WTC11 (cell line): ENCODE measurements around the gene VAMP2.

ENCODE experiments used
- ELF4 ChIP-seq: sonication (generic); formaldehyde crosslinking; IDR thresholded peaks from 2 replicates; pipeline ENCODE4 v1.8.1; 2022; ENCODE audit warnings: low read depth, mild to moderate bottlenecking, moderate library complexity, missing genetic modification reagents
- NR3C1 ChIP-seq: sonication (generic); formaldehyde crosslinking; conservative IDR thresholded peaks from 2 replicates; pipeline ENCODE4 v1.8.1; 2023; ENCODE audit warnings: low read depth, mild to moderate bottlenecking, missing genetic modification reagents
- SP1 ChIP-seq: sonication (generic); formaldehyde crosslinking; conservative IDR thresholded peaks from 2 replicates; pipeline ENCODE4 v1.8.1; 2022; ENCODE audit warnings: missing genetic modification reagents
- ZNF121 ChIP-seq: sonication (generic); formaldehyde crosslinking; IDR thresholded peaks from 2 replicates; pipeline ENCODE4 v1.8.0; 2023; ENCODE audit warnings: missing genetic modification reagents
- ZNF232 ChIP-seq: sonication (generic); formaldehyde crosslinking; IDR thresholded peaks from 2 replicates; pipeline ENCODE4 v1.8.0; 2022; ENCODE audit warnings: mild to moderate bottlenecking, missing genetic modification reagents
- TF ChIP-seq, protein P1 (sequence below): fragments of 200-600 bp; IDR thresholded peaks from 2 replicates; pipeline ENCODE4 v1.8.0; 2022; ENCODE audit warnings: antibody characterized with exemption
- TF ChIP-seq, protein P2 (sequence below): sonication (generic); formaldehyde crosslinking; IDR thresholded peaks from 2 replicates; pipeline ENCODE4 v1.8.1; 2023; ENCODE audit warnings: mild to moderate bottlenecking, missing genetic modification reagents, borderline replicate concordance
- TF ChIP-seq, protein P3 (sequence below): fragments of 250-450 bp; sonication (Bioruptor Pico); IDR thresholded peaks from 2 replicates; pipeline ENCODE4 v1.9.0; 2021; ENCODE audit warnings: moderate library complexity, mild to moderate bottlenecking, inconsistent platforms, borderline replicate concordance

- TF ChIP-seq, protein P1, sequence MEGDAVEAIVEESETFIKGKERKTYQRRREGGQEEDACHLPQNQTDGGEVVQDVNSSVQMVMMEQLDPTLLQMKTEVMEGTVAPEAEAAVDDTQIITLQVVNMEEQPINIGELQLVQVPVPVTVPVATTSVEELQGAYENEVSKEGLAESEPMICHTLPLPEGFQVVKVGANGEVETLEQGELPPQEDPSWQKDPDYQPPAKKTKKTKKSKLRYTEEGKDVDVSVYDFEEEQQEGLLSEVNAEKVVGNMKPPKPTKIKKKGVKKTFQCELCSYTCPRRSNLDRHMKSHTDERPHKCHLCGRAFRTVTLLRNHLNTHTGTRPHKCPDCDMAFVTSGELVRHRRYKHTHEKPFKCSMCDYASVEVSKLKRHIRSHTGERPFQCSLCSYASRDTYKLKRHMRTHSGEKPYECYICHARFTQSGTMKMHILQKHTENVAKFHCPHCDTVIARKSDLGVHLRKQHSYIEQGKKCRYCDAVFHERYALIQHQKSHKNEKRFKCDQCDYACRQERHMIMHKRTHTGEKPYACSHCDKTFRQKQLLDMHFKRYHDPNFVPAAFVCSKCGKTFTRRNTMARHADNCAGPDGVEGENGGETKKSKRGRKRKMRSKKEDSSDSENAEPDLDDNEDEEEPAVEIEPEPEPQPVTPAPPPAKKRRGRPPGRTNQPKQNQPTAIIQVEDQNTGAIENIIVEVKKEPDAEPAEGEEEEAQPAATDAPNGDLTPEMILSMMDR = no peak
- TF ChIP-seq NR3C1 (CRISPR knock-in tag) (no peak), ZNF121 (CRISPR knock-in tag) (no peak), SP1 (CRISPR knock-in tag) (no peak), ELF4 (CRISPR knock-in tag) (no peak), ZNF232 (CRISPR knock-in tag) (no peak)
- TF ChIP-seq, protein P2, sequence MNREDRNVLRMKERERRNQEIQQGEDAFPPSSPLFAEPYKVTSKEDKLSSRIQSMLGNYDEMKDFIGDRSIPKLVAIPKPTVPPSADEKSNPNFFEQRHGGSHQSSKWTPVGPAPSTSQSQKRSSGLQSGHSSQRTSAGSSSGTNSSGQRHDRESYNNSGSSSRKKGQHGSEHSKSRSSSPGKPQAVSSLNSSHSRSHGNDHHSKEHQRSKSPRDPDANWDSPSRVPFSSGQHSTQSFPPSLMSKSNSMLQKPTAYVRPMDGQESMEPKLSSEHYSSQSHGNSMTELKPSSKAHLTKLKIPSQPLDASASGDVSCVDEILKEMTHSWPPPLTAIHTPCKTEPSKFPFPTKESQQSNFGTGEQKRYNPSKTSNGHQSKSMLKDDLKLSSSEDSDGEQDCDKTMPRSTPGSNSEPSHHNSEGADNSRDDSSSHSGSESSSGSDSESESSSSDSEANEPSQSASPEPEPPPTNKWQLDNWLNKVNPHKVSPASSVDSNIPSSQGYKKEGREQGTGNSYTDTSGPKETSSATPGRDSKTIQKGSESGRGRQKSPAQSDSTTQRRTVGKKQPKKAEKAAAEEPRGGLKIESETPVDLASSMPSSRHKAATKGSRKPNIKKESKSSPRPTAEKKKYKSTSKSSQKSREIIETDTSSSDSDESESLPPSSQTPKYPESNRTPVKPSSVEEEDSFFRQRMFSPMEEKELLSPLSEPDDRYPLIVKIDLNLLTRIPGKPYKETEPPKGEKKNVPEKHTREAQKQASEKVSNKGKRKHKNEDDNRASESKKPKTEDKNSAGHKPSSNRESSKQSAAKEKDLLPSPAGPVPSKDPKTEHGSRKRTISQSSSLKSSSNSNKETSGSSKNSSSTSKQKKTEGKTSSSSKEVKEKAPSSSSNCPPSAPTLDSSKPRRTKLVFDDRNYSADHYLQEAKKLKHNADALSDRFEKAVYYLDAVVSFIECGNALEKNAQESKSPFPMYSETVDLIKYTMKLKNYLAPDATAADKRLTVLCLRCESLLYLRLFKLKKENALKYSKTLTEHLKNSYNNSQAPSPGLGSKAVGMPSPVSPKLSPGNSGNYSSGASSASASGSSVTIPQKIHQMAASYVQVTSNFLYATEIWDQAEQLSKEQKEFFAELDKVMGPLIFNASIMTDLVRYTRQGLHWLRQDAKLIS (CRISPR knock-in tag) = no peak
- TF ChIP-seq, protein P3, sequence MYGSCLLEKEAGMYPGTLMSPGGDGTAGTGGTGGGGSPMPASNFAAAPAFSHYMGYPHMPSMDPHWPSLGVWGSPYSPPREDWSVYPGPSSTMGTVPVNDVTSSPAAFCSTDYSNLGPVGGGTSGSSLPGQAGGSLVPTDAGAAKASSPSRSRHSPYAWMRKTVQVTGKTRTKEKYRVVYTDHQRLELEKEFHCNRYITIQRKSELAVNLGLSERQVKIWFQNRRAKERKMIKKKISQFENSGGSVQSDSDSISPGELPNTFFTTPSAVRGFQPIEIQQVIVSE = no peak
These were observed 25.6 kb upstream of the VAMP2 start for GRCh38 chr17:8188263-8188839.
